ENCODE results near the gene MPI.
A peak's percentile ranks its signal among the peaks of the same experiment; 100 is the strongest.
"Not testable (repeated sequence)": the region's sequence is repeated elsewhere in the genome, so short reads cannot be mapped to it uniquely, and the experiment has no call there.

The MPI gene

DNA sequence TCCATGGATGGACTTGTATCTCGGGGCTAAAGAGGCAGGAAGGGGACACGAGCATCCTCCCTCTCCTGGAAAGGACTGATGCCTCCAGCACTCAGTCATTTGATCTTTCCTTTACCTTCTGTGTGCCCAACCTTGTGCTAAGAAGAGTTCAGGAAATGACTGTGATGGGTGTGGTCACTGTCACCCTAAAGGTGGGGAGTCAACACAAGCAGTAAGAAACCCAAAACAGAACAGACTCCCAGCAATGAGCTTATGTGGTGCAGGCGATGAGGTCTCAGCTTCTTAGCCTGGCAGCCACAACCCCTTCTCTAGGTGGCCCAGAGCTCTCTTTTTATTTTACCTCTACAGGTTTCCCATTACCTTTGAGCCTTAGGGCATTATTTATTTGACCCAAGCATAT is 3.8 kb downstream of the MPI start:
- DNase-seq = no peak

GRCh38 chr15:74894383-74894782 is 4.5 kb downstream of the MPI start:
- DNase-seq = not testable (repeated sequence)

- no peak for DNase-seq
These were observed 6.0 kb downstream of the MPI start for GRCh38 chr15:74895830-74896229.

GRCh38 chr15:74896316-74896715 is 6.5 kb downstream of the MPI start:
- no peak for DNase-seq

DNA sequence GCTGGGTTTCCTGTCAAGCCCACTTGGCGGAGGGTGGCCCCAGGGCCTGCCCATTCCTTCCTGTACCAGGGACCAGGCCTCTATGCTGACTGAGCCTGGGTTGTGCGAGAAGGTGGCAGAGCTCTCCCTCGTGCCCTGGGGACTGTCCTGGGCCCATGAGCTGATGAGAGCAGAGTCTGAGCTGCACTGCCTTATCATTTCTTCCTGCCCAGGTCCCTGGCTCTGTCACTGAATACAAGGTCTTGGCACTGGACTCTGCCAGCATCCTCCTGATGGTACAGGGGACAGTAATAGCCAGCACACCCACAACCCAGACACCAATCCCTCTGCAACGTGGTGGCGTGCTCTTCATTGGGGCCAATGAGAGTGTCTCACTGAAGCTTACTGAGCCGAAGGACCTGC is 7.5 kb downstream of the MPI start:
- DNase-seq = no peak

GRCh38 chr15:74901612-74902063 is 11.8 kb downstream of the MPI start:
- peak; percentile 44 for DNase-seq

- no peak for DNase-seq
These were observed 12.6 kb downstream of the MPI start for GRCh38 chr15:74902295-74903075.

DNA sequence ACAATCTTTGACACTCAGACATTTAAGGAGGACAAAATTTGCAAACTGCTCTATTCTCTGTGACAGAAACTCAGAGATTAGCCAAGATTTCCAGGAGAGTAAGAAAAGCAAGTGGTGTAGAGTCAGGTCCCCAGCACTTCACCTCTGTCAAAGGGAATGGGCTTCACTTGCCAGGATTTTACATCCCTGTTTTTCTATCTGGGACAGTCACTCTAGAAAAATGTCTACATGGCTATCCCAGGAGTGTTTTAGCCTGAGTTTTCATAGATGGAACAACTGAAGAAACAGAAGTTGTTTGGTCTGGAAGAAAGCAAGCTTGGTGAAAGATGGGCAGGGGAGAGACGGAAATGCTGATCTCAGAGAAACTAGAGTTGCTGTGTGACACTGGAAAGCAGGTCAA is 13.8 kb downstream of the MPI start:
- no peak for DNase-seq

DNA sequence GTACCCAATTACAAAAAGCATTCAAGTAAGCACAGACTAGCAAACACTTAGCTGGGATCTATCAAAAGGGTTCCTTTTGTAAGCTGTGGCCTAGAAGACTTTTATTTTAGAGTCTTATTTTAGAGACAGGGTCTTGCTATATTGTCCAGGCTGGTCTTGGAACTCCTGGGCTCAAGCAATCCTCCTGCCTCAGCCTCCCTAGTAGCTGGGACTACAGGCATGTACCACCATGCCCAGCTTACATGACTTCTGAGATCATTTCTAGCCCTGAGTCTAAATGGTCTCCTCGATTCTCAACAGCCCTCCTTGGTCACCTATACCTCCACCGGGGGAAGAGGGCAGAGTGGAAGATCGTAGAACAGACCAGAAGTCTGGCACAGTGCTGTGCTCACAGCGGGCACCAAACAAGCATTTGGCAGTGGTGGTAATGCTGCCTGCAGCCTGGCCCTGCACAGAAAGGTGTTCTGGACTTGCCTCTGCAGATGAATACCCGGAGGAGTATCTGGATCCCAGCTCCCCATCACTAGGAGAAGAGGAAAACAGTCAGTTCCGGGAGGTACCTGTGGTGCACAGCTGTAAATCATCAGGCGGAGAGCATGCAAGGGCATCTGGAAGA is 14.5 kb downstream of the MPI start:
- no peak for DNase-seq

GRCh38 chr15:74906067-74906449 is 16.2 kb downstream of the MPI start:
- no peak for DNase-seq

DNA sequence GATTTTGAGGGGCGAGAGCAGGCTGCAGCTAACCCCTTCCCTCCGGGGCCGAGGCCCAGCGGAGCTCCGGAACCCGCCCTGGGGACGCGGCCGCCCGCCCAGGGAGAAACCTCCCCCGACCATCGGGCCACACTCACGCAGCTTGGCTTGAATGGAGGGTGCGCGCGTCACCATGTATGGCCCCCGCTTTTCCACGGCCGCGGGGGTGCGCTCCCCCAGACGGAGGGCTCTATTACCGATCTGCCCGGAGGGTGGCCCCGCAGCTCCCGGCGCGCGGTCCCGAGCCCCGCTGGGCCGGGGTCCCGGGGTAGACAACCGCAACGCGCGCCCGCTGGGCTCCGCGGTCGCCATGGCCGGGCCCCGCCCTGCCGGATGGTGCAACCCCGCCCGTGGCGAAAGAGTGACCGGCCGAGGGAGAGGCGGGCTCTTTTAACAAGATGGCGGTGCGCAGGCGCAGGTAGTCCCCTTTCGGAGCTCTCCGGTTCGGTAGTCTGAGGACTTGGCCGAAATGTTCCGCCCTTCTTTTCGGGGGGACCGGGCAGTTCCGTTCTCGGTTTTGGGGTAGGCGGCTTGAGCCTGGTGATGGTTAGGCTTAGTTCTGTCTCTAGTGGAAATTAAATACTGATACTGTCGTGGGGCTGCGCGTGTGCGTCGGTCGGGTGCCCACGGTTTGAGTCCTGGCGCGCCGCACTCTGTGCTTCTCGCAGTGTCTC is 16.8 kb downstream of the MPI start, which contains the start of gene FAM219B:
FAM219B (minus strand) TSS at position 402 of the 713 bp plus-strand sequence; CDS start at position 351, 51 bp downstream.
- DNase-seq = peak; percentile 64

DNA sequence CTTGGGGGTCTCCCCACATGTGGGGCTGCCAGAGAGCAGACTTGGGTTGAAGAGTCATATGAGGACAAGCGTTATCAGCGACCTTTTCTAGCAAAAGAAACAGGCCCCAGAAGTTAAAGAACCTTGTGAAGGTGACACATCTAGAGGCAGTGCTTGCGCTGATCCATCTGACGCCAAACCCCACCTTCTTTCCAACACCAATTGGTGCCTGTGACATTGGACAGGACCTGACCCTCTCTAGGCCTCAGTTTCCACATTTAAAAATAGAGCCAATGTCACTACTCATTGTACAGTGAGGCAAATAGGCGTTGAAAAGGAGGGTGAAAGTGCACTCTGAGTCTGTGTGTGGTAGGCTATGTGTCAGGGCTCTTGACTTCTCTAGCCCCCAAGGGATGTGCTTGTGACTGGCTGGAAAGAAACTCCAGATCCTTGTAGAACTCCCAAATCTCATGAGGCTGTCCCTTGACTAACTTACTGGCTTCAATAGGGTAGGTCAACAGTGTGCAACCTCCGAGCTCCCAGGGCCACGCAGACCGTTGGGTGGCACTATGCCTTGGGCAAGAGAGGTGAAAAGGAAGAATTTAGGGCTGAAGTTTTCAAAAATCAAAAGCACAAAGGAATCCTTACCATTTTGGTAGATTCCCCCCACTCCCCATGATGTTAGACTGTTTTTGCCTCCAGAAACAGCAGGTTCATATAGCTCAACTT is 17.5 kb downstream of the MPI start:
- no peak for DNase-seq

GRCh38 chr15:74908635-74909034 is 18.8 kb downstream of the MPI start:
- no peak for DNase-seq

GRCh38 chr15:74913041-74913440 is 23.2 kb downstream of the MPI start:
- DNase-seq = no peak

GRCh38 chr15:74913799-74914198 is 24.0 kb downstream of the MPI start:
- DNase-seq = not testable (repeated sequence)

DNA sequence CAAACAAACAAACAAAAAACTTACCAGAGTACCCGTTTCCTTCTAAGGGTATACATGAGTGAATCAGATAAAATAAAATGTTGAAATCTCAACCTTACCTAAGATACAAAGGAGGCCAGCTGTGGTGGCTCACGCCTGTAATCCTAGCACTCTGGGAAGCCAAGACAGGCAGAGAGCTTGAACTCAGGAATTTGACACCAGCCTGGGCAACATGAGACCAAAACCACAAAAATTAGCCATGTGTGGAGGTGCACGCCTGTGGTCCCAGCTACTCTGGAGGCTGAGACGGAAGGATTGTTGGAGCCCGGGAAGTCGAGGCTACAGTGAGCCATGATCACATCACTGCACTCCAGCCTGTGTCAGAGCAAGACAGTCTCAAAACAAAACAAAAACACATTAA is 27.8 kb downstream of the MPI start:
- no peak for DNase-seq

- no peak for DNase-seq
These were observed 30.6 kb downstream of the MPI start for GRCh38 chr15:74920456-74920855.

GRCh38 chr15:74924525-74924924 is 34.7 kb downstream of the MPI start:
- no peak for DNase-seq

GRCh38 chr15:74928771-74929198 is 38.9 kb downstream of the MPI start:
- no peak for DNase-seq

GRCh38 chr15:74933573-74933972 is 43.7 kb downstream of the MPI start:
- no peak for DNase-seq

GRCh38 chr15:74935193-74935592 is 45.4 kb downstream of the MPI start:
- DNase-seq = not testable (repeated sequence)

DNA sequence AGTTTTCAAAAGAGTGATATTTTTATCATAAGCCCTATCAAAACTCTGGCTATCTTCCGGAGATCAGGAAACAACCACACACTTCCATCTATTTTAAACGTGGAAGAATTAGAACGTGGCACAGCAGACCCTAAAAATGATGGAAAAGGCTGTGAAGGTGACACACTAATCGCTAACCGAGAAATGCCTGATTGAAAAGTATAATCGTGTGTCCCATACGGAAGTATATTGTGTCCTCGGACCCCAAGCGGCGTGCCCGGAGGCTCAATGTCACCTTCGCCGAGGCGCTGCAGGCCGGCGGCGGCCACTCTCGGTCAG is 47.4 kb downstream of the MPI start:
- DNase-seq = peak; percentile 36

All from GF-D8 (cell line).